ENCODE results near the gene ZNF415. TPM values are rescaled to one million over a fixed set of nuclear protein-coding genes. Genes with fewer than 3 reads are reported as not detected.

Gene ZNF415
- polyA plus RNA-seq, 1 donor (not counting 4 experiments of a cell fraction or from before 2014, with no cell fraction given) = 5.2 TPM

GRCh38 chr19:53057904-53058580 lies 74.7 kb downstream of the ZNF415 start:
- H3K4me2 ChIP-seq (ENCODE audit: control insufficient read depth, extremely low read depth, insufficient read depth, low read depth, low read length) = peak overlapping the region; percentile 62
- H3K36me3 ChIP-seq (ENCODE audit: control insufficient read depth in 2 of 2, extremely low read depth in 1 of 2, insufficient read depth in 2 of 2, low read length in 2 of 2) = no peaks in the 10 kb centered on the region
- FAIRE-seq = no peak
- no peaks in the 10 kb centered on the region for H4K20me1 ChIP-seq (ENCODE audit: control insufficient read depth, extremely low read depth, insufficient read depth, low read length)
- no peak for DNase-seq (ENCODE audit: low read depth, low spot score)
- no peaks in the 10 kb centered on the region for H3K27me3 ChIP-seq (ENCODE audit: control insufficient read depth, extremely low read depth, insufficient read depth, low read length)
- dilution Hi-C loops (cut with MboI; ENCODE audit: extremely low pct_ligation_motif_present, low sequenced_read_pairs) = no loop called here
- peaks cover 9% of the 10 kb centered on the region for H3K9me3 ChIP-seq (ENCODE audit: control insufficient read depth, low read depth, low read length)
- H3K27ac ChIP-seq (ENCODE audit: control insufficient read depth, insufficient read depth, low read length) = no peak overlapping the region
- no peaks in the 10 kb centered on the region for H3K79me2 ChIP-seq (ENCODE audit: control insufficient read depth, insufficient read depth, low read length)
- no peaks in the 10 kb centered on the region for H3K4me1 ChIP-seq (ENCODE audit: control insufficient read depth, extremely low read depth, insufficient read depth, low read length)
- H3K9ac ChIP-seq (ENCODE audit: control insufficient read depth, extremely low read depth, insufficient read depth, low read length) = no peak overlapping the region
- H2AFZ ChIP-seq (ENCODE audit: control insufficient read depth, low read length) = peak overlapping the region; percentile 36
- H3K4me3 ChIP-seq (ENCODE audit: control insufficient read depth in 2 of 3, extremely low read depth in 1 of 3, insufficient read depth in 2 of 3, low read depth in 1 of 3, low read length in 3 of 3) = peak overlapping the region in 2 of 3 experiments; percentile 13 to 22
- H3K9me1 ChIP-seq (ENCODE audit: control insufficient read depth, extremely low read depth, insufficient read depth, low read length) = no peaks in the 10 kb centered on the region
- TF ChIP-seq CTCF (optimal IDR thresholded peaks at IDR 0.05 in 1 of 3, IDR thresholded peaks at IDR 0.05 in 1 of 3, conservative IDR thresholded peaks at IDR 0.05 in 1 of 3; ENCODE audit: extremely low read depth in 1 of 3, insufficient read depth in 2 of 3, low read length in 3 of 3) (no peak), EZH2 (IDR thresholded peaks at IDR 0.05; ENCODE audit: low read length) (no peak)

Other genes with a start within 250 kb of the ZNF415 start
- gene ZNF320, start 235.3 kb downstream of the ZNF415 start, polyA plus RNA-seq = 10.5 to 29.9 TPM (median 12.5 TPM) in 3 replicates
- 2.0 to 3.1 TPM (median 2.2 TPM) in 3 replicates for gene ZNF888, start 209.5 kb downstream of the ZNF415 start, polyA plus RNA-seq
- 2.1 to 5.1 TPM (median 4.3 TPM) in 3 replicates for gene ZNF816, start 170.0 kb downstream of the ZNF415 start, polyA plus RNA-seq
- gene ERVV-1, start 119.0 kb downstream of the ZNF415 start, polyA plus RNA-seq = not detected in 3 replicates
- not detected in 3 replicates for gene ERVV-2, start 88.2 kb downstream of the ZNF415 start, polyA plus RNA-seq
- 10.2 to 14.4 TPM (median 12.6 TPM) in 3 replicates for gene ZNF160, start 29.5 kb downstream of the ZNF415 start, polyA plus RNA-seq
- gene ZNF347, start 26.1 kb upstream of the ZNF415 start, polyA plus RNA-seq = 3.3 to 4.6 TPM (median 3.8 TPM) in 3 replicates
- 2.2 to 4.3 TPM (median 2.7 TPM) in 3 replicates for gene ZNF665, start 60.4 kb upstream of the ZNF415 start, polyA plus RNA-seq
- 14.0 to 22.2 TPM (median 16.8 TPM) in 3 replicates for gene ZNF677, start 122.0 kb upstream of the ZNF415 start, polyA plus RNA-seq
- 0.04 TPM in 1 of 3 replicates, not detected in the others for gene VN1R2, start 125.4 kb upstream of the ZNF415 start, polyA plus RNA-seq
- not detected in 3 replicates for gene VN1R4, start 134.8 kb upstream of the ZNF415 start, polyA plus RNA-seq
- gene ZNF845, start 200.8 kb upstream of the ZNF415 start, polyA plus RNA-seq = 2.5 to 4.4 TPM (median 3.5 TPM) in 3 replicates
- 6.7 to 9.5 TPM (median 9.5 TPM) in 3 replicates for gene ZNF525, start 232.8 kb upstream of the ZNF415 start, polyA plus RNA-seq